ENCODE data around the gene CLMP. TPM values are rescaled to one million over a fixed set of nuclear protein-coding genes. Genes with fewer than 3 reads are reported as not detected.
"Not testable (repeated sequence)": the region's sequence is repeated elsewhere in the genome, so short reads cannot be mapped to it uniquely, and the experiment has no call there.

The CLMP gene
- total RNA-seq, 2 experiments from 2014 or later: 0.25 to 0.31 TPM

DNA sequence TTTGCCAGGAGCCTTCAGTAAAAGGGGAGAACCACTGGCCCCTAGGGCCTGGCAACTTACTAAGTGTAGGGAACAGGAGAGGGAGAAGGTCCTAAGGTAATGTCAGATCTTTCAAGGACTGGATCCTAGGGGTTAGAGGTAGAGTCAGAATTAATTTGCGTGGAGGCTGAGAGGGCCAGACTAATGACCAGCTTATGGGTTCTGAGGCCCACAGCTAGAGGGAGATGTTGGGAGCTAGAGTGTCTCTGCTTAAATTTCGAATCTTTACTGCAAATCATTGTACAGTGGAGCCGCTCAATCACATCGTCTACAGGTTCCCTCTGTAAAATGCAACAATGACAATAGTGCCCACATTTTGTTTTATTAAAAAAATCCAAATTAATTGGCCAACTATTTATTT, 31.4 kb downstream of the CLMP start:
- ATAC-seq (ENCODE audit: low read depth) (no peak), DNase-seq (no peak)
- peaks cover 11% of the 10 kb centered on the region for H3K4me1 Mint-ChIP-seq
- no peak overlapping the region for H3K27ac Mint-ChIP-seq
- H3K4me3 Mint-ChIP-seq: no peak overlapping the region
- H3K9me3 Mint-ChIP-seq: no peaks in the 10 kb centered on the region
- H3K27me3 Mint-ChIP-seq: peaks cover under 1% of the 10 kb centered on the region
- H3K36me3 Mint-ChIP-seq: no peaks in the 10 kb centered on the region
- POLR2A ChIA-PET: no interaction called here

- POLR2A ChIA-PET: no interaction called here
- no peaks in the 10 kb centered on the region for H3K27me3 Mint-ChIP-seq
- ATAC-seq (ENCODE audit: low read depth) (no peak), DNase-seq (no peak)
- no peaks in the 10 kb centered on the region for H3K36me3 Mint-ChIP-seq
- no peak overlapping the region for H3K27ac Mint-ChIP-seq
- peaks cover 14% of the 10 kb centered on the region for H3K4me1 Mint-ChIP-seq
- no peak overlapping the region for H3K4me3 Mint-ChIP-seq
- H3K9me3 Mint-ChIP-seq: no peaks in the 10 kb centered on the region
Measured at GRCh38 chr11:123161376-123162030, 33.5 kb downstream of the CLMP start.

DNA sequence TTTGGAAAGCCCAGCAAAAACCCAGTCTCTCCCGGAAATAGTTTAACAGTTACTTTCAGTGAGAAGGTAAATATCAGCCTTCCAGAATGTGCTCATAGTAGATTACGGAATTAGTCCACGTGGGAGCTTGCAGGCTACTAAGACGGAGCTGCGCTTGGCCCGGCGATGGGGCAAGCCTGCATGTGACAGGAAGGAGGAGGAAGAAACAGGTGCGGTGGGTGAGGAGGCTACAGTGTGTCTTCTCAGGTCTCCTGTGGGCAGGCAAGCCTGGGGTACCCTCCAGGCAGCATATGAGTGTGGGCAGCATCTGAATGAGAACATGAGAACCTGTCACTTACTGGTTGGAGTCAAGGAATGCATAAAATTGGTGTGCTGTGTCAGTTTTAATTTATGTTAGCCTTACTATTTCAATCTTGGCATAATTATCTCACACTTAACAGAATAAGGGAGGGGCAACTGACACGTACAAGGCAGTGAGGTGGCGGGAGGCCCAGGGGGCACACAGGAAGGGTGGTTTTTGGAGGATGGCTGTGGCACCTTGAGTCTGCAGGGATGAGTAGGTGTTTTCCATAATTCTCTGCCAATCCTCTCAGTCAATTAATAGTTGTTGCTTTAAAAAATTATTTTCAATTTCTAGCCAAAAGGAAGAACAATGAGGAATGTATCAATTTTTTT, 35.7 kb downstream of the CLMP start:
- DNase-seq: no peak
- no peak for ATAC-seq (ENCODE audit: low read depth)
- peaks cover 14% of the 10 kb centered on the region for H3K4me1 Mint-ChIP-seq
- H3K4me3 Mint-ChIP-seq: no peak overlapping the region
- H3K27me3 Mint-ChIP-seq: no peaks in the 10 kb centered on the region
- POLR2A ChIA-PET: no interaction called here
- no peaks in the 10 kb centered on the region for H3K9me3 Mint-ChIP-seq
- H3K36me3 Mint-ChIP-seq: no peaks in the 10 kb centered on the region
- no peak overlapping the region for H3K27ac Mint-ChIP-seq

- POLR2A ChIA-PET: no interaction called here
- no peak overlapping the region for H3K27ac Mint-ChIP-seq
- ATAC-seq (ENCODE audit: low read depth): peak; percentile 47
Measured at GRCh38 chr11:123158033-123159003, 36.7 kb downstream of the CLMP start.

DNA sequence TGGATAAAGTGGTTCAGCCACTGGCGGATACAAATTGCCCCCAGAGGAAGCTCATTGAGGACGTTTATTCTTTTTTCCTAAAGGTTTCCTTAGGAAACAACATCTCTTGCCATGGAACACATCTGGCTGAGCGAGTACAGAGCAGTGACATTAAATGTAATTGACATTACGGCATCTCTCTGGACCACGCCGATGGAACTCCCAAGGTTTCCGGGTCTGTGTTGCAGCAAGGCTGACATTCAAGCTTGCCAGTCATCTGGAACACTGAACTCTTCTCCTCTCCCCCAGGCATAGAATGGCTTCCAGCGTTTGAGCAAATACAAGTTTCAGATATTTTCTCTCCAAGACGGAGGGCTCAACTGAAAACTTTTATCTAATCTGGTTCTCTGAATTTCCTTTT, 42.1 kb downstream of the CLMP start:
- H3K27ac Mint-ChIP-seq: no peak overlapping the region
- H3K9me3 Mint-ChIP-seq: no peaks in the 10 kb centered on the region
- H3K4me3 Mint-ChIP-seq: no peak overlapping the region
- DNase-seq: no peak
- POLR2A ChIA-PET: no interaction called here
- no peak for ATAC-seq (ENCODE audit: low read depth)
- H3K36me3 Mint-ChIP-seq: no peaks in the 10 kb centered on the region
- H3K4me1 Mint-ChIP-seq: peaks cover 1% of the 10 kb centered on the region
- H3K27me3 Mint-ChIP-seq: peaks cover 6% of the 10 kb centered on the region

More at GRCh38 chr11:123158033-123159003, 36.7 kb downstream of the CLMP start:
- Mint-ChIP-seq H3K9me3 (no peaks in the 10 kb centered on the region), H3K27me3 (no peaks in the 10 kb centered on the region), H3K4me1 (peaks cover 14% of the 10 kb centered on the region), H3K36me3 (no peaks in the 10 kb centered on the region), H3K4me3 (no peak overlapping the region)
- DNase-seq: no peak

DNA sequence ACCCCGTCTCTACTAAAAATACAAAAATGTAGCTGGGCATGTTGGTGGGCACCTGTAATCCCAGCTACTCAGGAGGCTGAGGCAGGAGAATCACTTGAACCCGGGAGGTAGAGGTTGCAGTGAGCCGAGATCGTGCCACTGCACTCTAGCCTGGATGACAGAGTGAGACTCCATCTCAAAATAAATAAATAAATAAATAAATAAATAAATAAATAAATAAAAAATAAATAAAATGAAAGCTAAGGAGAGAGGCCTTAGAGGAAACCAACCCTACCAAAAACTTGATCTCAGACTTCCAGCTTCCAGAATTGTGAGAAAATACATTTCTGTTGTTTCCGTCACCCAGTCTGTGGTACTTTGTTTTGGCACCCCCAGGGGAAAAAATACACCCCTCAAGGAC, 42.7 kb downstream of the CLMP start:
- H3K36me3 Mint-ChIP-seq; ATAC-seq (ENCODE audit: low read depth); H3K27ac Mint-ChIP-seq; H3K4me1 Mint-ChIP-seq; H3K4me3 Mint-ChIP-seq; H3K27me3 Mint-ChIP-seq; DNase-seq; H3K9me3 Mint-ChIP-seq; POLR2A ChIA-PET: not testable (repeated sequence)

DNA sequence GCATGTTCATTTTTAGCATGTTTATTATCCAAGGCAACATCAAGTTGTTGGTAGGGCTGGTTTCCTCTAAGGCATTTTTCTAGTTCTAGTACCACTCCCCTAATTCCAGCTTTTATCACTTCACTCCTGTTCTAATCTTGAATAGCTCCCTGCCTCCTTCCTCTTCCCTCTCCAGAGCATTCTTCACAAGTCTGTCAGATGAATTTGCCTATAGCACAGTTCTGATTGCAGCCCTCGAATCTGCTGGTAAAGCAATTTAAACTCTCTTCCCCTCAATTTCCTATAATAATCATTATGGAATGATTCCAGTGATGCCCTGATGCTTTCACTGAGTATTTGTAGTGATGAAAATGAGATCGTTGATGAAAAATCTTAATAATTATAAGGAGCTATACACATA, 43.3 kb downstream of the CLMP start:
- POLR2A ChIA-PET: no interaction called here
- Mint-ChIP-seq H3K4me1 (no peaks in the 10 kb centered on the region), H3K36me3 (no peaks in the 10 kb centered on the region), H3K27ac (no peak overlapping the region), H3K27me3 (peaks cover 10% of the 10 kb centered on the region), H3K9me3 (no peaks in the 10 kb centered on the region), H3K4me3 (no peak overlapping the region)
- ATAC-seq (ENCODE audit: low read depth) (no peak), DNase-seq (no peak)

DNA sequence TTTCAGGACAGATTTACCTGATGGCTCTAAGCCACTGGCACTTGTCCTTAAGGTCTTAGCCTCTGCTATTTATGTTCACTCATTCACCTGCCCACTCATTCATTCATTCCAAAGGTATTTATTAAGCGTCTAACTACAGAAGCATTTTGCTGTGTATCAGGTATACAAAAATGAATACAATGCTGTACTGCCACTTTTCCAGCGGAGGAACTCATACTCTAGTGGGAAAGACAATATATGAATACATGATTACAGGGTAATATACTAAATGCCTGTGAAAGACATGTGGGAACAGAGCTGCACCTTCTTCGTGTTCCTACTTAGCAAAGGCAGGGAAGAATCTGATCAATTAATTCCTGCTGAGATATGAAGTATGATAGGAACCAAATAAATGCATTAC, 43.7 kb downstream of the CLMP start:
- no peak overlapping the region for H3K4me3 Mint-ChIP-seq
- no peak for ATAC-seq (ENCODE audit: low read depth)
- POLR2A ChIA-PET: no interaction called here

DNA sequence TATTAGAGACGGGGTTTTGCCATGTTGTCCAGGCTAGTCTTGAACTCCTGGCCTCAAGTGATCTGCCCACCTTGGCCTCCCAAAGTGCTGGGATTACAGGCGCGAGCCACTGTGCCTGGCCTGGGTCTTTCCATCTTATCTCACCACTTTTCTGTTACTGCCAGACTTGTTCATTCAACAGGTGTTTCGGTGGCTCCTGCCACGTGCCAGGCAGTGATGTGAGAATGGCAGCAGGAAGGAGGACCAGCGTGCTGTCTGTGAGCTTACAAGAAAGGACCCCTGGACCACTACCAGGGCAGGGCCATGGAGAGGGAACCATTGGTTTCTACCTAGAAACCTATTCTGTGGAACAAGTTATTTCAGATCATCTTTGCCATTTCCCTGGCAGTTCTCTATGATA, 44.2 kb downstream of the CLMP start:
- no peak for ATAC-seq (ENCODE audit: low read depth)
- peaks cover 10% of the 10 kb centered on the region for H3K27me3 Mint-ChIP-seq
- no peaks in the 10 kb centered on the region for H3K36me3 Mint-ChIP-seq
- no peak overlapping the region for H3K27ac Mint-ChIP-seq
- no peaks in the 10 kb centered on the region for H3K9me3 Mint-ChIP-seq
- POLR2A ChIA-PET: no interaction called here
- no peak overlapping the region for H3K4me3 Mint-ChIP-seq
- H3K4me1 Mint-ChIP-seq: no peaks in the 10 kb centered on the region
- DNase-seq: no peak

More for the DNA sequence above, 43.7 kb downstream of the CLMP start:
- no peaks in the 10 kb centered on the region for H3K4me1 Mint-ChIP-seq
- no peaks in the 10 kb centered on the region for H3K36me3 Mint-ChIP-seq
- H3K9me3 Mint-ChIP-seq: no peaks in the 10 kb centered on the region
- DNase-seq: no peak
- peaks cover 10% of the 10 kb centered on the region for H3K27me3 Mint-ChIP-seq
- H3K27ac Mint-ChIP-seq: no peak overlapping the region

DNA sequence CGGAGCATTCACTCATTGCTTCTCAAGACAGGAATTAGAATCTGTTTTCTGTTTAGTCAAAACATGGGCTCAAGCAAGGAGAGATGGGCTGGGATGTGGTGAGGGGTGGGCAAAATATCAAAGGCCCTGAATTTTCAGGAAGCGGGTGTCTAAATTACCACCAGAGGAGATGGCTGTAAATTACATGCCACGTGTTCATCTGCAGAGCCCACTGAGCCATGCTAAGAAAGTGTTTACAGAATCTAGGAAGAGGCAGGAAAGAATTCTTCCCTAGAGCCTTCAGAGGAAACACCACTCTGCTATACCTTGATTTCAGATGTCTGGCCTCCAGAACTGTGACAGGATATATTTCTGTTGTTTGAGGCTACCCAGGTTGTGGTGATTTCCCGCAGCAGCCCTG, 46.1 kb downstream of the CLMP start:
- Mint-ChIP-seq H3K4me3 (no peak overlapping the region), H3K27me3 (peaks cover 10% of the 10 kb centered on the region), H3K36me3 (no peaks in the 10 kb centered on the region), H3K4me1 (no peaks in the 10 kb centered on the region), H3K27ac (no peak overlapping the region), H3K9me3 (no peaks in the 10 kb centered on the region)
- POLR2A ChIA-PET: no interaction called here
- no peak for ATAC-seq (ENCODE audit: low read depth)
- no peak for DNase-seq

GRCh38 chr11:123145661-123146060, 49.4 kb downstream of the CLMP start:
- ATAC-seq (ENCODE audit: low read depth) (no peak), DNase-seq (no peak)
- Mint-ChIP-seq H3K4me1 (no peaks in the 10 kb centered on the region), H3K9me3 (no peaks in the 10 kb centered on the region), H3K27me3 (peaks cover 6% of the 10 kb centered on the region), H3K4me3 (no peak overlapping the region), H3K36me3 (no peaks in the 10 kb centered on the region), H3K27ac (no peak overlapping the region)
- POLR2A ChIA-PET: no interaction called here

DNA sequence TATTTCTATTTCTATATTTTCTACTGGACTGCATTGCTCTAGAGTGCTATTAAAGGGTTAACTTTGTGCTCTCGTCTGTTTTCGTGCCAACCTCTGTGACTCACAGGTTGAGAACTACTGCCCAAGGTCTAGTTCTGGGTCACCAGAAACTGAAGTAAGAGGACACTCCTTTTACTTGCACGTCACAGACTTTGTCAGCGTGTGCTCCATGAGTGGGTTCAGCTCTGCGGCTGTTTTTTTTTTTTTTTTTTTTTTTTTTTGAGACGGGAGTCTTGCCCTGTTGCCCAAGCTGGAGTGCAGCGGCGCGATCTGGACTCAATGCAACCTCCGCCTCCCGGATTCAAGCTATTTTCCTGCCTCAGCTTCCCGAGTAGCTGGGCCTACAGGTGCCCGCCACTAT, 49.8 kb downstream of the CLMP start:
- Mint-ChIP-seq H3K27ac (no peak overlapping the region), H3K4me1 (no peaks in the 10 kb centered on the region), H3K4me3 (no peak overlapping the region), H3K36me3 (no peaks in the 10 kb centered on the region), H3K9me3 (no peaks in the 10 kb centered on the region), H3K27me3 (peaks cover 6% of the 10 kb centered on the region)
- DNase-seq: no peak
- POLR2A ChIA-PET: no interaction called here
- no peak for ATAC-seq (ENCODE audit: low read depth)

GRCh38 chr11:123144707-123145106, 50.3 kb downstream of the CLMP start:
- POLR2A ChIA-PET: no interaction called here
- Mint-ChIP-seq H3K9me3 (no peaks in the 10 kb centered on the region), H3K4me3 (no peak overlapping the region), H3K36me3 (no peaks in the 10 kb centered on the region), H3K4me1 (no peaks in the 10 kb centered on the region), H3K27ac (no peak overlapping the region), H3K27me3 (peaks cover 4% of the 10 kb centered on the region)
- no peak for DNase-seq
- ATAC-seq (ENCODE audit: low read depth): no peak

All from activated naive CD8-positive, alpha-beta T cell treated with anti-CD3 and anti-CD28 coated beads, Interleukin-2, amount 10 ng/mL, durations not matched to agents 7 days and 5 days (primary cell).